Measurements from ENCODE around the gene MPO.

DNA sequence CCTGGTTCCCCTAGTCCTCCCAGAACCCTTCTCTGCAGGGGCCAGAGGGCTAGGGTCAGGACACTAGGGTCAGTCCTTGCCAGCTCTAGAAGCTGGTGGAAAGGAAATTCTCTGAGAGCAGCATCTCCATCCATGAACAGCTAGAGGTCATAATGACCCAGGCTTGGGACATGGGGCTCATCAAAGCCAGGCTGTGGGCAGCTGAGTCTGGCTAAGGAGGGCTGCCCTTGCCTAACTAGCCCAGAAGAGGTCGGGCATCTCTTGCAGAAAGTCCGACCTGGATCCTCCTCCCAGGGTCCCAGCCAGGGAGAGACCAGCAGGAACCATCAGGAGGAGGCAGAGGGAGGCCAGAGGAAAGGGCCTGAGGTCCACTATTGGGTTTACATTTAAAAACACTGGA, 4.3 kb downstream of the MPO start:
- TF ChIP-seq, protein P1, sequence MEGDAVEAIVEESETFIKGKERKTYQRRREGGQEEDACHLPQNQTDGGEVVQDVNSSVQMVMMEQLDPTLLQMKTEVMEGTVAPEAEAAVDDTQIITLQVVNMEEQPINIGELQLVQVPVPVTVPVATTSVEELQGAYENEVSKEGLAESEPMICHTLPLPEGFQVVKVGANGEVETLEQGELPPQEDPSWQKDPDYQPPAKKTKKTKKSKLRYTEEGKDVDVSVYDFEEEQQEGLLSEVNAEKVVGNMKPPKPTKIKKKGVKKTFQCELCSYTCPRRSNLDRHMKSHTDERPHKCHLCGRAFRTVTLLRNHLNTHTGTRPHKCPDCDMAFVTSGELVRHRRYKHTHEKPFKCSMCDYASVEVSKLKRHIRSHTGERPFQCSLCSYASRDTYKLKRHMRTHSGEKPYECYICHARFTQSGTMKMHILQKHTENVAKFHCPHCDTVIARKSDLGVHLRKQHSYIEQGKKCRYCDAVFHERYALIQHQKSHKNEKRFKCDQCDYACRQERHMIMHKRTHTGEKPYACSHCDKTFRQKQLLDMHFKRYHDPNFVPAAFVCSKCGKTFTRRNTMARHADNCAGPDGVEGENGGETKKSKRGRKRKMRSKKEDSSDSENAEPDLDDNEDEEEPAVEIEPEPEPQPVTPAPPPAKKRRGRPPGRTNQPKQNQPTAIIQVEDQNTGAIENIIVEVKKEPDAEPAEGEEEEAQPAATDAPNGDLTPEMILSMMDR (IDR thresholded peaks at IDR 0.05): no peak
- no peak for TF ChIP-seq POLR2A (IDR thresholded peaks at IDR 0.05)
